Fibroblast of upper back skin (primary cell): ENCODE data around the gene CEMIP2.

Experiments
- DNase-seq: peaks from one replicate; pipeline ENCODE4 v3.0.0-alpha.2; 2013

CEMIP2 gene

DNA sequence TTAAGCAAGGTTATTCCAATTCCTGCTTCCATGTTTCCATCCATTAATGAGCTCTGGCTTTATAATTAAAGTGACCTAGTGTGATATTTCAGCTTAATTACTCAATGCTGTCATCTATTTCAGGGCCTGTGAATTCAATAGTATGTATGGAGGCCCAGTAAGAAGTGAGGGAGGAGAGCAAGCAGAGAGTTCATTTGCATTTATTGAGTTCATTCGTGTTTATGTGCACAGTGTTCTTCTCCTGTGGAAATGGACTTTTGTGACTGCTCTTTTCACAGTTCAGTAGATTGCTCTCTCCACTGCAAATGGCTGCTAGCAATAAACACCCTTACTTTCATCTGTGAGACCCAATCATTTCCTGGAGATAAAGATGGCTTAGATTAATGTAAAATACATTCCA lies 130.9 kb downstream of the CEMIP2 start:
- DNase-seq, result no peak

DNA sequence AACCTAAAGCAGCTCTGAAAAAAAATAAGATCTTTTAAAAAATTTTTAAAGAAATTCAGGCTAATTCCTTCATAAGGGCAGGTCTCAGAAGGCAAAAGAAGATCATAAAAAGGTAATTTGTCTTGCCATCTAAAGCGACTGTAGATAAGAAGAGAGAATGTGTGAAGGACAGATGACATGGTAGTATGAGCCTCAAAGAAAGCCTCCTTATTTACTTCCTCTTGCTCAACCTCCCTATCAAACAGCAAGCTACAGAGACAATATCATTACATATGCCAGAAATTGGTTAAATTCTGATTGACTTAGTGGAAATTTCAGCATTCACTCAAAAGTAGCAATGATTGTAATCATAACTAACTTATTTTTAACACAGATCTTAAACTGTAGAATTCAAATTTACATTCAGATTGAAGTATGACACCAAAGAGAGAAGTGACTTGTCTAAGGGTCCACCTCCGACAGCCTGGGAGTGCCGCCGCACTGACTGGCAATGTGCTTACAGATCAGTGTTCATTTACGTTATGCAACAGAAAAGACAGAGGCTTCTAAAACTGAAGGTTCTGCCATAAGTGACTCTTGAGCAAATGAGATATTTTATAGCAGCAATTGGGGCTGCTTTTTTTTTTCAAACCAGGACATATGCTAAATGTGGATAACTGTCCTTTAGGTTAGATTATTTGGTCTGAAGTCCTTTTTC lies 132.0 kb downstream of the CEMIP2 start:
- DNase-seq, result no peak

DNA sequence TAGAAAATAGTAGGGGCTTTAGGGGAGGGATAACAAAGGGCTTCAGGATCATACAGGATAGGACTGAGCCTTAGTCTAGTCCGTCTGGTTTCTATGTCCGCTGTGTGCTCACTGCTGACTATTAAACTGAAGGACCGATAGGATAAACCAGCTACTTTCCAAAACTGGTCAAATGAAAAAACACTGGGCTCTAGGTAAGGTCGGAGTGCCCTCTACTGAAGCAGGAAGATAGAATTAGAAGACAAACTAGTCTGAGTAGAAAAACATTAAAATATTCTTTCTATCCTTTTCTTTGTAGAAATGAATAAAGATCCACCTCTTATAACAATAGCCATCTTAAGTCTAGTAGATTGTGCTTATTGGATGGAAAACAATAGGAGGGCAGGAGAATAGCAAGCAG lies 133.6 kb downstream of the CEMIP2 start:
- no peak for DNase-seq
